ENCODE measurements around the gene RTL9.
"Not testable (repeated sequence)": the region's sequence is repeated elsewhere in the genome, so short reads cannot be mapped to it uniquely, and the experiment has no call there.

RTL9 gene

GRCh38 chrX:110346681-110347080 is 12.0 kb upstream of the RTL9 start:
- no peak for DNase-seq

DNA sequence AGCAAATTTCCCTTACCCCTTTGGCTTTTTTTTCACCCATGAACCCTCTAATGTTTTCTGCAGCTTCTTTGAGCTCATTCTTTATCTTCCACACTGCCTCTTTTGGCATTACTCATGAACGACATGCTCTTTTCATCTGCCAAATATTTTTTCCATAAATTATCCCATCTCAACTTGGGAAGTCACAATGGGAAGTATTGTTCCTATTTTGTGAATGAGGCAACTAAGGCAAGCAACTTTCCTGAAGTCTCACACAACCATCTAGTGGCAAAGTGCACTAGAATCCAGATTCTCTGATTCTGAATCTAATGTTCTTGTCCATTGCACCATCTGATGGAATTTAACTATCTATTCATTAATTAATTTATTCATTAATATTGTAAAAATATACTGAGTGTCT is 625 bp downstream of the RTL9 start:
- DNase-seq: no peak

DNA sequence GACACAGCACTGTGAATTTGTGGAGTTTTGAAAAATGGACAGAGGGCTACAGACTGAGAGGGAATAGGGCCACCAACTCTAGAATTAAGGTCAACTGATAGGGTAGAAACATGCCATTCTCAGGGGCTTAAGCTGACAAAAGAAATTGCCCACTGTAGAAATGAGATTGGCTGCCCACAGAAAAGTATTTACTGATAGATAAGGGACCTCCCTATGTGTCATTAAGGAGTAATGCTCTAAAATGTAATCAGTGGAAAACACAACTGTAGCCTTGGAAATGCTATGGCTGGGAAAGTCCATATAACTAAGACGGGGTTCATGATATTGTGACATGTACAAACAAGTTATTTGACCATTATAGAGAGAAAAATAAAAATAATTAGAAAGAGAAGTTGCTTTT is 4.6 kb downstream of the RTL9 start:
- DNase-seq: no peak

DNA sequence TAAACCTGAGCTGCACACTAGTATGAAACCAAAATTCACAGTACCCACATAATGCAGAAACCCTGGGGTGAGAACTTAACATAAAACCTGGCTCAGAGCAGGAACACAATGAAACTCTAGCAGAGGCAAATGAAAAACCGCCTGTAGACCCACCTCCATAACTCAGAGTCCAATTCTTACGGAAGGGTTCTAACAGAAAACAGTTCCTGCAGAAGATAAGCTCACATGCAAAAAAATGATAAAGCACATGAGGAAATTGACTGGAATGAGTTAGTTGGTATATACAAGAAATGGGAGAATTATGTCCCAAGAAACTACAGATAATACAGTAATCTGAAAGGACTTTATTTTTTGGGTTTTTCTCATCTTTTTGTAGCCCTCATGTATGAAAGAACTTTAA is 14.7 kb downstream of the RTL9 start:
- DNase-seq: no peak

- no peak for DNase-seq
Observed at GRCh38 chrX:110374559-110374958, 15.9 kb downstream of the RTL9 start.

DNA sequence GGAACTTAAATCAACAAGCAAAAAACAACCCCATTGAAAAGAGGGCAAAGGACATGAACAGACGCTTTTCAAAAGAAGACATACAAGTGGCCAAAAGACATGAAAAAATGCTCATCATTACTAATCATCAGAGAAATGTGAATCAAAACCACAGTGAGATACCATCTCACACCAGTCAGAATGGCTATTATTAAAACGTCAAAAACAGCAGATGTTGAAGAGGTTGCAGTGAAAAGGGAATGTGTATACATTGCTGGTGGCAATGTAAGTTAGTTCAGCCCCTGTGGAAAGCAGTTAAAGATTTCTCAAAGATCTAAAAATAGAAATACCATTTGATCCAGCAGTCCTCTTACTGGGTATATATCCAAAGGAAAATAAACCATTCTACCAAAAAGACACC is 22.6 kb downstream of the RTL9 start:
- no peak for DNase-seq

- no peak for DNase-seq
Observed at GRCh38 chrX:110383414-110383813, 24.8 kb downstream of the RTL9 start.

GRCh38 chrX:110384490-110384889 is 25.8 kb downstream of the RTL9 start:
- no peak for DNase-seq

GRCh38 chrX:110389570-110389969 is 30.9 kb downstream of the RTL9 start:
- DNase-seq: no peak

- DNase-seq: no peak
Observed at GRCh38 chrX:110391086-110391485, 32.4 kb downstream of the RTL9 start.

GRCh38 chrX:110394651-110395050 is 36.0 kb downstream of the RTL9 start:
- DNase-seq: no peak

DNA sequence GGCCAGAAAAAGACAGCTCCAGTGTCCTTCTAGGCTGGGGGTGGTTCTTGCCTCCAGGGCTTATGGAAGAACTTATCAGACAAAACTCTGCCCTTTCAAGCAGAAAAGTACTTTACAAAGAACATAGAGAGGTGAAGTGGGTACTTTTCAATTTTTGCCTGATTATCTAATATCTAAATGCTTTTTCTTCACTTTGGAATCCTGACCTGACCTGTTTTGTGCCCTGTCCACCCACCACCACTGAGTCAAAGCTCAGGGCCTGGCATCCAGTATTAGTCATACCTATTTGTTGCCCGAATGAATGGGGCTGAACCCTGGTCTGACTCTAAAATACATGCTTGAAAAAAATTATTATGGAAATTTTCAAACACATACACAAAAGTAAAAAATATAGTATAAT is 37.2 kb downstream of the RTL9 start:
- DNase-seq: no peak

GRCh38 chrX:110396735-110397134 is 38.1 kb downstream of the RTL9 start:
- no peak for DNase-seq

GRCh38 chrX:110397339-110397738 is 38.7 kb downstream of the RTL9 start:
- DNase-seq: no peak

DNA sequence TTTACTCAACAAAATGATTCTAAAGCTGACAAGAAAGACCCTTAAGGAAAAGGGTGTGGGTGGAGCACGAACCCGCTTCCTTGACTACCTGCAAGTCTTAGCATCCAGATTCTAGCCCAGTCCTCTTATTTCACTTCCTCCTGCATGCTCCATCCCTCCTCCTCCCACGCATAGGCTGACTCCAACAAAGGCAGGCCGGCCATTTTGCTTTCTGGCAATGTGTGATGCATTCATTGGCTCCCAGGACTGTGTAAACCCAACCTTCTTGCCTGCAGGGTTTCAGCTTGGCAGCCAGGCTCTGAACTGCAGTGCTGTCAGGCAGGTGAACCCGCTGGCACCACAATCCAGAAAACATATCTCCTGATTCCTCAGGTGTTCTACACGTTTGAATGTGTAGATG is 39.3 kb downstream of the RTL9 start:
- no peak for DNase-seq

DNA sequence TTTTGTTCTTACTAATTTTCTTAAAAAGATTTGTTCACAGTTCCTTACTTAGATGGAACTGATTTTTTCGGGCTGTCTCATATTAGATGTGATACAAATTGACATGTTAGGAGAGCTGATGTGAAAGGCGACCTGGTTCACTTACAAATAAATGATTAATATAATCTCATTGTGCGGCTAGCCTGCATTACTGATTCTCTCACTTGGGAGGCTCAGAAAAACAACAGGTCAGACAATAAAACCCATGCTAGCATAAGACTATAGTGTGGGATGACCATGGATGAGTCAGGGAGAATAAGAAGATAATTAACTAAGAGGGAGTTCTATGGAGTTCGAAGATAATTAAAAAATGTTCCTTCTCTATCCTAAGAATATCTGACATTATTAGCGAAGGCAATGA is 40.8 kb downstream of the RTL9 start:
- DNase-seq: no peak

DNA sequence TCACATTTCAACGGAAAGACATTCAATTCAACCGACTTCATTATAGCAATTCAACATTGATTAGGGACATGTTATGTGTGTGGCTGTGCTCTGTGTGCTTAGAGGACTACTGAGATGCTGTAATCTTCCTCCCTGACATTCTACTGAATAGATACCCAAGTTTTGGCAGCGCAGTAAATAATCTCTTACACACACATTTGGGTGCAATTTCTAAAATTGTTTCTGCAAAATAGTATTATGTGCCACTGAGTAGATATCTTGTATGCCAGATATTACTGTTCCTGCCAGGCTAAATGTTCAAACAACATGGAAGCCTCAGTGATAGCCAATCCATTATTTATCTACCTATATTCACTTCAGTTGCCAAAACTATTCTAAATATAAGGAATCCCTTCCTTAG is 41.3 kb downstream of the RTL9 start:
- no peak for DNase-seq

DNA sequence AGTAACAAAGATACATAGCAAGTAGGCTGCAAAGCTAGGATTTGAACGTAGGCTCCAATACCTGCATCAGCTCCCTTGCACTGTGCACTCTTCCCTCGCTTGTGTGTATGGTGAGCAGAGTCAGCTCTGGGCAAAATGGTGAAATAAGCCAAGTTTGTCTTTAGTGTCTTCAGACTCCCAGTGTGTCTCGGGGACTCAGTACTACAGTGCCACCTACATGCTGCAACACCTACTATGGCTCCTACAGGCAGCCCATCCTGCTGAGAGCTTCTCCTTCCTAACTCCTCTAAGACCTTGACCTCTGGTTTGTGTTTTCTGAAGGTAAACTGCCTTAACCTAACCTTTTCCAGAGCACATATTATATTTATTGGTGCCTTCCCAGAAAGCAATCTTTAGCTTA is 42.5 kb downstream of the RTL9 start:
- DNase-seq: no peak

- DNase-seq: no peak
Observed at GRCh38 chrX:110402091-110402849, 43.6 kb downstream of the RTL9 start.

- DNase-seq: no peak
Observed at GRCh38 chrX:110402850-110403221, 44.2 kb downstream of the RTL9 start.

DNA sequence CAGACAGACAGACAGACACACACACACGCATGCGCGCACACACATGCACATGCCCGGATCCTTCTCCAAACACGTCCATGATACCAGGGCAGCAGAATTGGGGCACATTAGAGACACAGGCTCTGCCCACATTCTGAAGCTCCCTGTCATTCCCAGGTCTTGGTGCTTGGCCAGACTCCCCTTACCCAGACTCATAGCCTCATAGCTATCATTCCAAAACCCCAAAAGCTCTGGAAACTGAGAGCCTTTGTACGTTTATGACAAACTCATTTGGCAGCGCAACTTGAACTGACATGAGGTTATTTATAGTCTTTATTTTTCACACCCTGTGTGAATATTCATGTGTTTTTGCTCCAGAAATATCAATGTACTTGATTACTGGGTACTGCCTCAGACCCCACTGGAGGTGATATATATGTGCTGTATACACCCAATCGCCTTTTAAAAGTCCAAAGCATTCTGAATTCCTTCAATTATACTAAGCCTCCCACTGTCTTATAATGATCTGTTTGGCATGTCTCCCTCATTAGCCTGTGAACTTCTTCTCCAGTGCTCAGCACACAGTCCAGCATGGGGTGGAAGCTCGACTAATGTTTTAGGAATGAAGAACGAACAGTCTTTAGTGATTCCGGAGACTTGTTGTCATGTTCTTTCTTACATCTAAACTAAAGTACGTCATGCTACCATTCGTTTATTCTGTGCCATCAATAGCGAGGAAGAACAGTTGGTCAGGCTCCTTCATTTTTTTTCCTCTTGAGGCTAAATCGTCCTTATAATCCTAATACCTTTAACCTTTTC is 45.0 kb downstream of the RTL9 start:
- no peak for DNase-seq

- DNase-seq: no peak
Observed at GRCh38 chrX:110404376-110404775, 45.7 kb downstream of the RTL9 start.

- DNase-seq: not testable (repeated sequence)
Observed at GRCh38 chrX:110406250-110406649, 47.6 kb downstream of the RTL9 start.

- no peak for DNase-seq
Observed at GRCh38 chrX:110406822-110407221, 48.2 kb downstream of the RTL9 start.

Data from CD4-positive, alpha-beta T cell treated with Interleukin-21 for 1 hour (primary cell).